Stimulated activated CD8-positive, alpha-beta memory T cell treated with anti-CD3 and anti-CD28 coated beads, Interleukin-12 subunit alpha, Interleukin-12 subunit beta, amount 100 ng/mL, for 24 hours (primary cell): ENCODE data around the gene EFNA2.
"Not testable (repeated sequence)": the region's sequence is repeated elsewhere in the genome, so short reads cannot be mapped to it uniquely, and the experiment has no call there.

Source experiments
- DNase-seq: peaks from one replicate; pipeline ENCODE4 v3.0.0-alpha.2; 2020; ENCODE audit errors: extremely low read depth

The EFNA2 gene

GRCh38 chr19:1298235-1298634 lies 12.6 kb downstream of the EFNA2 start:
- DNase-seq, result no peak

GRCh38 chr19:1299801-1300200 lies 14.1 kb downstream of the EFNA2 start:
- DNase-seq, result no peak

GRCh38 chr19:1300744-1301490 lies 15.2 kb downstream of the EFNA2 start:
- DNase-seq, result no peak

- no peak for DNase-seq
These were observed 17.0 kb downstream of the EFNA2 start for GRCh38 chr19:1302533-1303239.

- DNase-seq, result no peak
These were observed 18.7 kb downstream of the EFNA2 start for GRCh38 chr19:1304197-1304924.

GRCh38 chr19:1305354-1305753 lies 19.7 kb downstream of the EFNA2 start:
- DNase-seq, result not testable (repeated sequence)

- no peak for DNase-seq
These were observed 21.6 kb downstream of the EFNA2 start for GRCh38 chr19:1307320-1307719.

GRCh38 chr19:1307755-1308303 lies 22.2 kb downstream of the EFNA2 start:
- DNase-seq, result no peak

- DNase-seq, result no peak
These were observed 23.0 kb downstream of the EFNA2 start for GRCh38 chr19:1308718-1309117.

GRCh38 chr19:1309977-1310852 lies 24.5 kb downstream of the EFNA2 start:
- DNase-seq, result no peak

- DNase-seq, result no peak
These were observed 25.1 kb downstream of the EFNA2 start for GRCh38 chr19:1310853-1311180.

GRCh38 chr19:1311543-1312091 lies 25.9 kb downstream of the EFNA2 start:
- DNase-seq, result no peak

- DNase-seq, result no peak
These were observed 27.4 kb downstream of the EFNA2 start for GRCh38 chr19:1312767-1313694.

- DNase-seq, result no peak
These were observed 28.3 kb downstream of the EFNA2 start for GRCh38 chr19:1313695-1314613.

GRCh38 chr19:1315470-1316166 lies 29.9 kb downstream of the EFNA2 start:
- no peak for DNase-seq

- no peak for DNase-seq
These were observed 30.8 kb downstream of the EFNA2 start for GRCh38 chr19:1316466-1316865.

GRCh38 chr19:1317274-1318003 lies 31.8 kb downstream of the EFNA2 start:
- no peak for DNase-seq
